Left renal cortex interstitium (tissue), 4 donors: ENCODE results near the gene PYGB. TPM values are rescaled to one million over a fixed set of nuclear protein-coding genes. Genes with fewer than 3 reads are reported as not detected.
"Not testable (repeated sequence)": the region's sequence is repeated elsewhere in the genome, so short reads cannot be mapped to it uniquely, and the experiment has no call there.

ENCODE experiments used
- DNase-seq, 4 donors: peaks; one replicate each; pipeline ENCODE4 v3.0.0-alpha.2; 2013; ENCODE audit warnings: low read depth in 4 of 4, low spot score in 2 of 4, missing footprints in 1 of 4
- polyA plus RNA-seq, 4 donors: library from polyadenylated mRNA; unstranded; fragments of 120-200 nt; gene quantifications; one replicate each; pipeline ENCODE4 v1.2.1, GENCODE V29; 2013; ENCODE audit not compliant: insufficient read length in 4 of 4

Gene PYGB
- polyA plus RNA-seq, 4 donors, result 43.3 to 54.2 (median 49.5) TPM

- no peak for DNase-seq
These were observed 20.5 kb upstream of the PYGB start for GRCh38 chr20:25227317-25227831.

- DNase-seq, result no peak
These were observed 18.3 kb upstream of the PYGB start for GRCh38 chr20:25229486-25230165.

GRCh38 chr20:25230166-25230831 is 17.6 kb upstream of the PYGB start:
- no peak for DNase-seq

GRCh38 chr20:25233016-25233772 is 14.7 kb upstream of the PYGB start:
- DNase-seq, result no peak

GRCh38 chr20:25234009-25234849 is 13.7 kb upstream of the PYGB start:
- not testable (repeated sequence) for DNase-seq

GRCh38 chr20:25236450-25237304 is 11.2 kb upstream of the PYGB start:
- DNase-seq, result no peak

- DNase-seq, result no peak
These were observed 10.1 kb upstream of the PYGB start for GRCh38 chr20:25237610-25238318.

- DNase-seq, result no peak
These were observed 9.4 kb upstream of the PYGB start for GRCh38 chr20:25238319-25239037.

GRCh38 chr20:25239387-25240370 is 8.2 kb upstream of the PYGB start:
- DNase-seq, result no peak

- not testable (repeated sequence) for DNase-seq
These were observed 6.8 kb upstream of the PYGB start for GRCh38 chr20:25240851-25241658.

GRCh38 chr20:25241659-25241955 is 6.3 kb upstream of the PYGB start:
- DNase-seq, result not testable (repeated sequence)

- DNase-seq, result no peak
These were observed 5.7 kb upstream of the PYGB start for GRCh38 chr20:25242231-25242630.

- no peak for DNase-seq
These were observed 4.4 kb upstream of the PYGB start for GRCh38 chr20:25243416-25243979.

- no peak for DNase-seq
These were observed 2.9 kb upstream of the PYGB start for GRCh38 chr20:25244976-25245375.

GRCh38 chr20:25245461-25245860 is 2.4 kb upstream of the PYGB start:
- DNase-seq, result no peak
